Ammon's horn (tissue), 1 donor: ENCODE data around the gene TTC7B.

Experiments used
- DNase-seq: peaks from one replicate; pipeline ENCODE4 v3.0.0-alpha.2; 2016; ENCODE audit warnings: low spot score

TTC7B gene

DNA sequence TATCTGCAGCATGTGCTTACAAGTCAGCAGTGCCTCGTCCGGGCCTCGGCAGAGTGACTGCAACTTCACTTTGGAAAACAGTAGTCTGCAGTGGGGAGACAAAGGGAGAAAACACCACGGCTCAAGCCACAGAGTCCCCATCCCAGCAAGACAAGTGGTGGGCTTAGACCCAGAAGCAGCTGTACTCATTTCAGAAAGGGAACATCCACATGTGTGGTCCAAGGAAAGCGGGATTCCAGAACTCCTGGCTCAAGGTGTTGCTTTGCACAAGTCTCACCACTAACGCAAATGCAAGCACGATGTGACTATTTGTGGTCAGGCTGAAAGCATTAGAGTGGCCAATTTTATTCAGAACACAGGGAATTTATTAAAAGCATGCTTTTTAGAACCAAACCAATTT is 198.3 kb downstream of the TTC7B start:
- no peak for DNase-seq

DNA sequence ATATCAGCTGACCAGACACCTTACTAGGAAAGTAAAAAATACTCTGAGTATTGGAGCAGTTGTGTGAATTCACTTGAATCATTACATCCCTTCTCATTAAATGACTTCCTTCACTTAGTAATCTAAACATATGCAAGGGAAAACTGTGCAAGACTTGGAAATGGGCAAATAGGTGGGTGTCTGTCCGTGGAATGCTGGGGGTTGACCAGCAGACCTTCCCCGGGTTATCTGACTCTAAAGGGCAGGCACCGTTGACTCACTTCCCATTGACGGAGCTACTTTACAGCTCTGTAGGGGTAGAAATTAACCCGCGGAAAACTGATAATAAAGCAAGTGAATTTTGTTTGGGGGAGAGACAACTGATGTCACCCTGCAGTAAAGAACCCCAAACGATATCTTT is 199.3 kb downstream of the TTC7B start:
- DNase-seq = no peak

DNA sequence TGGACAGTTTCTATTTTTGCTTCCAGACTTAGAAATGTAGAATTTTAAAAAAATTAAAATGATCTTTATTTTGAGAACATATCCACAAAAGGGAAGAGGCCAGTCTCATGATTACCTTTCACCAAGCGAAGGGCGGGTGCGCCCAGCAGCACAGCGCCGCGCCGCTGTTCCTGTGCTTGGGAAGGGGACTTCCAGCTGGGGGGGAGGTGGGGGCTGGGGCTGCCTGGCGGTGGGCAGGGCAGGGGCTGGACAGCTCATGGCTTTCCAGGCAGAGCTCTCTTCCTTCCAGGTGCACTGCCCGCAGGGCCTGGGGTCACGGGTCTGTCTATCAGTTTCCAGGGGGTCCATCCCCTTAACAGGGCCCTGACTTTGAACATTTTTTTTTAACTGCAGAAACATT is 199.9 kb downstream of the TTC7B start:
- DNase-seq = no peak

DNA sequence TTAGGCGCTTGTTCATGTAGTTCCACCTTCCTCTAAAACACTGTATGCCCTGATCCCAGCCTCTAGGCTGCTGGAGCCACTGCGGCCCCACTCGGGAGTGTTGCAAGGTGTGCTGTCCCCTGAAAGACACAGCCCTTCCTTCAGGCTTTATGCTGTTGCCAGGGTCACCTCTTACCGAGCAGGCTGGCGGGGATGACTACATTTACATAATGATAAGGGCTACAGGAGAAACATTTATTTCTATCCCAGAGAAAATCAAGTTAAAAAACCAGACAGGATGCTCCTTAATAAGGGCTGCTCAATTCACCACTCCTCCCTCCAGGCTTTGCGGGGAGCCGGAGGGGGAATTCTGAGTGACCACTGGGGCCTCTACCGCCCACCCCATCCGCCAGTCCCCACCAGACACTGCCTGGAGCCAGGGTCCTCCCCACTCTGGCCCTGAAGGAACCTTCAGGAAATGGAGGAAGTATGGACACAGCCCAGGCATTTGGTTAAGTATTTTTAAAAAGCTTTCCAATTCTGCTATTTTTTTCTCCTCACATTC is 200.6 kb downstream of the TTC7B start:
- DNase-seq = no peak

DNA sequence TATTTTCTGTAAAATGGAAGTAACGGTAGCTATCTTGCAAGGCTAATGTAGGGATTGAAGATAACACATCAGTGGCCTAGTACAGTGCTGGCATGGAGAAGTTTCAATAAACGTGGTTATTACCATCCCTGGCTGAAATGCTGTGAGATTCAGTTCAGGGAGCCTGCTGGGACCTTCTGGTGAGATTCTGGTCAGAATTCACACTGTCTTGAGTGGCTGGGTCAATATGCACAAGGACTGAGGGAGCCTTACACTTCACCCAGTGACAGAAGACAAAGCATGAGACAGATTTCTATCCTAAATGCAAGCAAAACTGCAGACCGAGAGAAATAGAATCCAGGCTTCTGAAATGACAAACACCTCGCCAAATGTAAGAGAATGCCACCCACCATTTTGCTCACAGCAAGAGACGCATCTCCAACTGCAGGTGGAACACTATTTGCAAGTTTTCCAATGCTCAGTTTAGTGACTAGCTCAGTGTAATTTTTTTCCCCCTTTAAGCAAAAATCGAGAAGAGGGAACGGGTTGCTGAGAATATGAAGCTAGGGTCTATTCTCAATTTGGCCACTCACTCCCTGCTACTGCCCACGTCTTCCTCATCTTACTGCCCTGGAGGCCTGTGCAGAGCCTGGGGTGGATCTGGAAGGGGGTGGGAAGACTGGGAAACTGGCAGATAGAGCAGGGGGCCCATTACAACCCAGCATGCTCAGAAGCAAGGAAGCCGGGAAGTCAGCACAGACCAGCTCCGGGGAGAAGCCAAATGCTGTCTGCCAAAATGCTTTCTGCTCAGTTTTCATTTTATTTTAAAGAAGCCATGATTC is 201.3 kb downstream of the TTC7B start:
- no peak for DNase-seq

DNA sequence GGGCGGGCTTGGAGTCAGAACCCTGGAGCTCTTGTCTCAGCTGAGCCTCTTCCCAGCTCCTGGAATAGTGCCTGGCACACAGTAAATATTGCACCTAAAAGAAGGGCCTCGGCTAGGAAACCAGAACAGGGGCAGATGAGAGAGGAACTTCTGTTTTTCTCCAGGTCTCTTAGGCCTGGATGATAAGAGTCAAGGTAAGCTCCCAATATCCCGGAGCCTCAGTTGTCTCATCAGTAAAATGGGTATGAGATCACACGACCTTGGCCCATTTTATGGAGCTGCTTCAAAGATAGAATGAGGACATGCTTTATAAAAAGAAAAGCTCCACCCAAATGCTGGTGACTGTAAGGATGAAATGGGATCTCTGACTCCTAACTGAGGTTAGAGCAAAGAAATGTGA is 202.2 kb downstream of the TTC7B start:
- DNase-seq = no peak

DNA sequence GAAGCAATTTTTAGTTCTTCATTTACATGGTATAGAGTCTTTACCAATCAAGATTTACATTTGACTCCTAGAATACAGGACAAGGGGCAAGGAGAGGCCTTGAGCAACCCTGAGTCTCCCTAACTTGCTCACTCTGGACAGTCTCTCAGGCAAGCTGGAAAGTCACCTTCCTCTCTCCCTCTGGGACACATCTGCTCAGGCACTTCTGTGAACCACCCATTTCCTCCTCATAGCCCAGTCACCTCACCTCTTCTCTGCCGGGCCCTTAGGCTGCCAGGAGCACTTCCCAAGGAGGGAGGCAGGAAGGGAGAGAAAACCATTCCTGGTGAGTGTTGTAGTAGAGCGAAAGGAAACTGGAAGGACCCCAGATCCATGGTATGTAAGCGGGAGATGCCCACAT is 202.8 kb downstream of the TTC7B start:
- no peak for DNase-seq

DNA sequence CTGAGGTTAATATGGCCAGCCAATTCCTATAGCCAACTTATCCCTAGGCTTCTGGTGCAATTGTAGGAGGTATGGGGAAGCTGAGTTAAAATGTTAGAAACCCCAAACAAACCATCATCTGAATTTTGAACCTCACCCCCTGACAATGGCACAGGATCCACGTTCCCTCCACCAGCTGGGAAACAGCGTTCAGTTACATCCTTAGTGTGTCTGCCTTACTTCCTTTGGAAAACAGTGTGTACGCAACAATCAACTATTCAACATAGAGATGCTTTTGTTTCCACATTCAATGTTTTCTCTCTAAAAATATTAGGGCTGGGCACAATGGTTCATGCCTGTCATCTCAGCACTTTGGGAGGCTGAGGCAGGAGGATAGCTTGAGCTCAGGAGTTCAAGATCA is 203.4 kb downstream of the TTC7B start:
- DNase-seq = no peak

DNA sequence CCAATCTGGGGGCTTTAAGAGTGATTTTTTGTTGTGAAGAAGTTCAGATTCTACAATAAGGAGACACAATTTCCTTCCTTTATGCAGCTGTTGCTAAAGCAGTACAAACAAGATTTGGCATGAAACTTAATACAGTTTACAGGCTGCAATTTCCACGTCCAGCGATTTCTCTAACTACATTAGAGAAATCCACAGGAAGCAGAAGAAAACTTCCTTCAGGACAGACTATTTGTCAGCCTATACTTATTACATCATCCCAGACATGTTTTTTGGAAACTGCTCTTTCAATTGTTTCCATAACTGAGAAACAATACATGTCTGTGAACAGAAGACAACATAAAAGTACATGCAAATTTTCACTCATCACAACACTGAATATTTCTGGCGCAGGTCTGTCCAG is 204.3 kb downstream of the TTC7B start:
- no peak for DNase-seq

DNA sequence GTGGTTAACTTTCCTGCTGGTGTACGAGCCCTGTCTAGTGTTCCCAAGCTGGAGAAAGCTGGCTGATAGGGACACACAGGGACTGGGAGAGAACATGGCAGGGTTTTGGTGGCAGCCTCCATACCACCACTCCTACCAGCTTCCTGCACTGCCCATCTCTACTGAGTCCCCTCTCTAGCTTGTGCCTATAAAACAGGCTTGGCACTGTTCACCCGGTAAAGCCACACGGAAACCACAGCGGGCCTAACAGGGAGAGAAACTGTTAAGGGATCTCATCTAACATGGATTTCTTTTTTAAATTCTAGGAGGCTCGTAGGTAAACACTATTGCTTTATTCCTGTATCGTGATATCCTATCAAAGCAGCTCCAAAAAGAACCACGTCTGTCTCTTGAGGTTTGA is 204.7 kb downstream of the TTC7B start:
- no peak for DNase-seq

DNA sequence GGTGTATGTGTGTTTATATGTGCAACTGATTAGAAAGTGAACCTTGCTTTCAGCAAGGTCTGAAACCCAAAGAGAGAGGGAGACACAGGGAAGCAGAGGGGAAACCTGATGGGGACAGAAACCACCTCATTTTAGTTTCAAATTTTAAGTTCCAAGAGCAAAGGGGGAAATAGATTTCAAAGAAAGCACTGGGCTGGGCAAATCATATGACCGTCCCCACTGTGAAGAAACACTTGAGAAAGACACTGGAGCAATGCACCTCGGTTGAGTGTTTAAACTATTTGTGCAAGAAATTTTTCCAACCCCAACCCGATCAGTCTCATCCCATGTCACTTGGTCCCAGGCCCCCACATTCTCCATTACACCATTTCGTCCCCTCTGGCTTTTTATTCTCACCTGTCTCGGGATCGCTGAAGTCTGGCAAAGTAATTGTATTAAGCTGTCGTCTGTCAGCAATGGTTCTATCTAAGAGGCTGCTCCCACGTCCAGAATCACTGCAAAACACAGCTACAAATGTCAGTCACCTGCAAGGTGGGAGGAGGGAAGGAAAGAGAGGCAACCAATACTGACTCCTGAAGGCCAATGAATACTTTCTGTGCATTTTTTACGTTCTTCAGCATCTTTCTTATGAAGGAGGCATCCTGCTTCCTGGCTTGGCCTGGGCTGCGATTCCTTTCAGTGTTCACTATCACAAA is 205.7 kb downstream of the TTC7B start:
- DNase-seq = no peak

DNA sequence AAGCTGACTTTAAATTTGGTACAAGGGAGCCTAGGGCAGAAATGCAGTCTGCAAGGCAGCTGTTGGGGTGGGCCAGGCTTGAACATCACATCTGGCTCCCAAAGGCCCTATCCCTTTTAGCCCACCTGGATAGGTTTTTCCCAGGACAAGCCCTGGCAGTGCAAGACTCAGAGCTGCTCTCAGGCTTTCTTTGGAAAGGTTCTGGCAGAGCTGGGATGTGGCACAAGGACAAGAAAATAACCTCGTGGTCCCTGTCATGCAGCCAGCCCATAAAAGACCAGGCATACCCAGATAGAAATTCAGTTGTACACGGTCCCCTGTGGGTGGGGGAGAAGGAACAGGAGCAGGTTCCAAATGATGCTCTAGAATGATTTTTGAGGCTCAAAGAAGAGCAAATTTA is 206.9 kb downstream of the TTC7B start:
- DNase-seq = no peak

DNA sequence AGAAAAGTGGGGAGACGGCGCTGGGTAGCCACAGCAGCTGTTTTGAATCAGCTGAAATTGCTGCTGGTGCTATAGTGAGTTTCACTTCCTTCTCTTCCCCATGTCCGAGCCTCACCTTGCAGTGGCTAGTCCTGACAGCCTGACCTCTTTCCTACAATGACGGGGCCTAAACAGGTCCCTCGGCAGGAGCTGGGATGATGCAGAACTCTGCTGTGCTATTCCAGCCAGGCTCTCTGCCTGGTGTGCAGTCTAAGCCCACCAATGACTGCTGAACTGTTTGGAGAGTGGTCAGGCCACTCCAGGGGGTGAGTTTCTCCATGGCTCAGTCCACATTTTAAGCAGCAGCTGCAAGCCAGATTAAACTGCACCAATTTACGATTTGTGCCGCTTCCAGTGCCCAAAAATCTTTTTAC is 207.3 kb downstream of the TTC7B start:
- DNase-seq = no peak

DNA sequence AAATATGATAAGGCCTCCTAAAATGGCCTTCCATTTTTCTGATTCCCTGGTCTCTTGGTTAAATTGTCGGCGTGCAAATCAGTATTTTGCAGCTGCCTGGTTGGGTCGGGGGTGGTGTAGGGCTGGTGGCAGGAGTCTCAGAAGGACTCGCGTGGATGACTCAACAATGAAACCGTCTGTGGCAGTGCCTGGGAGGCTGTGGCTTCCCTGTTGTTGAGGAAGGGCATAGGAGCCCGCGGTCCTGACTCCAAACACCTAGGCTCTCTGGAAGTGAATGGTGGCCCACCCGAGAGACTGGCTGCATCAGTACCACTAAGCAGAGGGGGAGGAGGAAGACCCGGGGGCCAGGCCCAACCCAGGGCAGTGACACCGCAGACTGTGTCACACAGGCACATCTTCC is 207.9 kb downstream of the TTC7B start:
- no peak for DNase-seq

DNA sequence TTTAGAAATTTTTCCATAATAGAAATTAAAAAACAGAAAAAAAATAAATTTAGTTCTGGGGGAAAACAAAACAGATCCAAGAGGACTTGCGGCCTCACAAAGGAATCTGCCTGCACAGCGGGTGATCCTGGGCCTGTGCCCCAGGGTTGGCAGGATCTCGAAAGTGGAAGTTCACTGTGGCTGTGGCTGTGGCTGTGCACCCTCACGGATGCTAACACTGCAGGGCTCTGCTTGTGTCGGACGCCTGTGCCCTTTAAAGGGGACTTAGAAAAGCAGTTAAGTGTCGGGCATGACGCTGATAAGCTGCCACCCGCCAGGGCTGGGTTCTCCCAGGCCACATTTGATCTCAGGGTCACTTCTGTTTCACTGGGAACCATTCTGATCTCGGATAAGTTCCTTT is 209.1 kb downstream of the TTC7B start:
- DNase-seq = peak; percentile 80

DNA sequence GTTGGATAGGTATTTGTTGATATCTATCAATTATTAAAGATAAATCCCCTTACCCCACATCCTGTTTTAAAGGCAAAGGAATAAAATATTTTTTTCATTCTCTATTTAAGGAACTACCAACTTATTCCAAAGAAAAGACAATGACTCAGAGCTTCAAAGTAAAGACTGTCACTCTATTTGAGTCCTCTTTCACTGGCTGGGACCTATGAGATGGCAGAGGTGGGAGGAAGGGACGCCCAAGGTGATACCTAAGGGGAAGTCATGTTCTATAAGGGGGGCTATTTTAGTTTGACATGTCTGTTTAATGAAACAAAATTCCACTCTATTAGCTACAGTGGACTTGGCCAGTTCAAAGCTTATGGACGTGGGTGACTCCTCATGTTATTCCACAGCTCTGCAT is 209.8 kb downstream of the TTC7B start:
- no peak for DNase-seq

DNA sequence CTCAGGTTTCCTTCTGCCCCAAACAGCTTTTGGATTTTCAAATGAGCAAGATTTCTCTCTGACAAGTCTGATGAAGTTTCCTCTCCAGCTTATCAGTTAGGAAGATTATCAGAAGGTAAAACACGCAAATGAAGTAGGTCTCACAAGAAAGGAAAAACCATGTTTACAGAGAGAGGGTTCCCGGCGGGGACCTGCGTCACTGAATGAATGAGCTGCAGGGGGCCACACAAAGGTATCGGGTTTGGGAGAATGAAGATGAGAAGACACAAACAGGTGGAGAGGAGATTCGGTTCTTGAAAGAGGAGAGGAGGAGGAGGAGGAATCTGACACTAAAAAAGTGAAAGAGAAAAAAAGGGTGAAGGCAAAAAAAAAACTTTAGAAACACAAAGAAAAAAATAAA is 210.8 kb downstream of the TTC7B start:
- no peak for DNase-seq

DNA sequence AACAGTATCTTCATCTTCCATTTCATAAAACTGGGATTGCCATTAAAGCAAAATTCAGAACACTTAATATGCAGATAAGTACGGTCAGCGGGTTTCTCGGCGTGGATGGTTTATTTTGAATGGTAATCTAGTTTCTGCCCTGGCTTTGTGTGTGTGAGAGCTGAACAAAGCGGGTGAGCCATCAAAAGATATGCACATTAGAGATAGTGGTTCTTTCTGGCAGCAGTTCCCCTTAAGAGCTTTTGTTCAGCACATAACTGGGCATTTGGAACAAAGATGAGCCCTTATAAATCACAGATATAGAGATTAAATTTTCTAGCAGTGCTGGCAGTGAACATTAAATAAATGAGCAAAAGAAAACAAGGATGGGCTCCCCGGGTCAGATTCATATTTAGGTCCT is 211.9 kb downstream of the TTC7B start:
- DNase-seq = no peak

DNA sequence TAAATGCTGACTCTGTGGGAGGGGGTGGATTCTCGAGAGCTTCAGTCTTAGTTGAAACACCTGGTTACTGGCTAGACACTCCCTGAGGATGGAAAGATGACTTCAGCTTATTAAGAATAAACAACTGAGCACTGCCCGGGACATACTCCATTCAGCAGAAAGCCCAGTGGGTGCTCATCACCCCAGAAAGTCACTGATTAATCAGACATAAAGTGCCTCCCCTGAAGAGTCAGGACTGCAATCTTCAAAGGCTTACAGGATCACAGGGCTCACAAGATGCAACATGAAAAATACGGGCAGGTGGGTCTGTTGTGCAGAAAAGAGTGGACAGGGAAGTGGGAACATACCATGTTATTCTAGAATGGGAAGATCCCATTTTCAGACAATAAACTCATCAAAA is 212.4 kb downstream of the TTC7B start:
- DNase-seq = no peak

DNA sequence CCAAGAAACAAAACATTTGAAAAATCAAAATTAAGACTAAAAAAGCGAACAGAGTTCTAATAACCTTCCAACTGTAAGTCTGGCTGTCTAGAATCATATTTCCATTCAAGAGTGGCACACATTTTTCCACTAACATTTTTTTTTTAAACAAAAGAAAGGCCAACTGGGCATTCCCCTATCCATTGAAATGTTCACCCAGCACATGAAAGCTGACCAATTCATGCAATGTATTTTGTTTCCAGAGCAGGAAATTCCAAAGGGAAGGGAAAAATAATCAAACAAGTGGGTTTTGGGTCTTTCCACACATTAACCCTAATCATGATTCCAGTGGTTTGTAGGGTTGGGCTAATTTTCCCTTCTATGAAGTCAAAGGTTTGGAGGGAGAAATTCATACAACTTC is 212.9 kb downstream of the TTC7B start:
- DNase-seq = no peak

DNA sequence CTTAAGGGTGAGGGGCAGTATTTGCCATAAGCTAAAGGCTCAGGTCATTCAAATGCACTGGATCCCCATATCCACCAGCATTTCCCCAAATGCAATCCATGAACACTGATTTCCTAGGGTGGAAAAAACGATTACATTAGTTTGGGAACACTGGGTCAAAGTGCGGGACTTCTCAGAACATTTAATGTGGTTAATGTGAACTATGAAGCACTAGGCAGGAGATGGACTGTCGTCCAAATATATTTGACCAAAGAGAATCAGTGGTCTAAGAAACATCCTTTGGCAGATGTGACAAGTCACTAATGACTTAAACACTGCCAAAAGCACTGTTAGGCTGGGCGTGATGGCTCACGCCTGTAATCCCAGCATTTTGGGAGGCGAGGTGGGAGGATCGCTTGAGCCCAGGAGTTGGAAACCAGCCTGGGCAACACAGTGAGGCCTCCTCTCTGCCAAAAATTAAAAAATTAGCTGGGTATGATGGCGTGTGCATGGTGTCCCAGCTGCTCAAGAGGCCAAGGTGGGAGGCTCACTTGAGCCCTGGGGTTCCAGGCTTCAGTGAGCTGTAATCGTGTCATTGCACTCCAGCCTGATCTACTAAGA is 214.0 kb downstream of the TTC7B start:
- DNase-seq = no peak

DNA sequence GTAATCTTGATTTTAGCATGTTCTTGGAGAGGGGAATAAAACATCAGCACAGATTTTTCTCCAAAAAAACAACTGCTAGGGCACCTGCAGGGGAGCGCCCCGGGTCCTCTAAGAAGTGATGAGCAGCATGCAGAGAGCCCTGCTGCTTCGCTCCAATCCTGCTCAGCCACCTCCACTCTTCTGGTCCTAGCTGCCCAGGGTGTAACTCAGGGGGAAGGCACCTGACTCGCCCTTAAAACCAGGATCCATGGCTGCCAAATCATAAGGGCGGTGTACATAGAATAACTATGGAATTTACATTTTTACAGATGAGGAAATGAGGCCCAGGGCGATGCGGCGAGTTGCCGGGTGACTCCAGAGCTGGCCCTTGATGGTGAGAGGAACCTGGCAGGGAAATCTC is 214.7 kb downstream of the TTC7B start:
- no peak for DNase-seq

DNA sequence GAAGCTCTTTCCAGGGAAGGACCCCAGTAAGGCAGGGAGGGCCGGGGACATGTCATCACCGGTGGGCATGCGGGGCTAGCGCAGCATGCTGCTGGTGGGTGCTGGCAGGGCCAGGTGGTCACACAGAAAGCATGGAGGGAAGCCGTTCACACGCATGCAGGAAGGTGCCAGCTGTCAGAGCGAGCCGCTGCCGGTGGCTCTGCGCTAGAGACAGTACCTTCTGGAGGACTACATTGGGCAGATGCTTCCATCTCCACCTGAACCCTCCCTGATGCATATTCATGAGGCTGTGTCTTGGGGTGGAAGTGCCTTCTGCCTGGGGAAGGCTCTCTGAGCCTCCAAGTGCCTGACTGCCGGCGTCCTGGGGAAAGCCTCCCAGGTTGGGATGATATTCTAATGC is 215.6 kb downstream of the TTC7B start:
- DNase-seq = no peak
